NB4 (cell line): ENCODE measurements around the gene RASGEF1C.

Experiments
- CTCF ChIP-seq: IDR thresholded peaks from one replicate; pipeline ENCODE4 v1.5.1; 2012; ENCODE audit warnings: low read depth, low read length
- POLR2A ChIP-seq: IDR thresholded peaks from 2 replicates; pipeline ENCODE4 v1.6.1; 2011; ENCODE audit warnings: mild to moderate bottlenecking; ENCODE audit not compliant: insufficient read length; ENCODE audit errors: extremely low read depth

GRCh38 chr5:180202939-180203573 lies 6.0 kb downstream of the RASGEF1C start:
- TF ChIP-seq CTCF = no peak
- TF ChIP-seq POLR2A = no peak
